CD4-positive, alpha-beta T cell treated with Interleukin-12 subunit alpha and Interleukin-12 subunit beta, for 1 hour (primary cell): ENCODE results near the gene CTDSPL.

Experiments used
- DNase-seq: peaks from one replicate; pipeline ENCODE4 v3.0.0-alpha.2; 2020

CTDSPL gene

GRCh38 chr3:37945156-37945806 lies 83.6 kb downstream of the CTDSPL start:
- no peak for DNase-seq

GRCh38 chr3:37945807-37946530 lies 84.3 kb downstream of the CTDSPL start:
- no peak for DNase-seq

GRCh38 chr3:37946531-37946889 lies 84.8 kb downstream of the CTDSPL start:
- DNase-seq: no peak

- DNase-seq: no peak
Measured at GRCh38 chr3:37949866-37950265, 88.2 kb downstream of the CTDSPL start.

GRCh38 chr3:37952564-37952963 lies 90.9 kb downstream of the CTDSPL start:
- DNase-seq: no peak

- no peak for DNase-seq
Measured at GRCh38 chr3:37953226-37953625, 91.5 kb downstream of the CTDSPL start.

- no peak for DNase-seq
Measured at GRCh38 chr3:37953707-37954394, 92.2 kb downstream of the CTDSPL start.

GRCh38 chr3:37954881-37955280 lies 93.2 kb downstream of the CTDSPL start:
- DNase-seq: no peak

GRCh38 chr3:37955918-37956707 lies 94.4 kb downstream of the CTDSPL start:
- no peak for DNase-seq

GRCh38 chr3:37956723-37957538 lies 95.3 kb downstream of the CTDSPL start:
- no peak for DNase-seq

- no peak for DNase-seq
Measured at GRCh38 chr3:37957539-37957936, 95.9 kb downstream of the CTDSPL start.

- no peak for DNase-seq
Measured at GRCh38 chr3:37961622-37962431, 100.1 kb downstream of the CTDSPL start.

- DNase-seq: no peak
Measured at GRCh38 chr3:37963016-37963415, 101.3 kb downstream of the CTDSPL start.

GRCh38 chr3:37963635-37964034 lies 102.0 kb downstream of the CTDSPL start:
- DNase-seq: no peak

- no peak for DNase-seq
Measured at GRCh38 chr3:37964146-37964545, 102.5 kb downstream of the CTDSPL start.

- no peak for DNase-seq
Measured at GRCh38 chr3:37964716-37965115, 103.0 kb downstream of the CTDSPL start.

GRCh38 chr3:37967260-37967881 lies 105.7 kb downstream of the CTDSPL start:
- DNase-seq: peak; percentile 59

GRCh38 chr3:37968199-37968598 lies 106.5 kb downstream of the CTDSPL start:
- DNase-seq: no peak

GRCh38 chr3:37968813-37969595 lies 107.3 kb downstream of the CTDSPL start:
- no peak for DNase-seq

- no peak for DNase-seq
Measured at GRCh38 chr3:37969596-37970100, 108.0 kb downstream of the CTDSPL start.
